Mesenteric fat pad (tissue), 1 donor: Measurements from ENCODE around the gene MECP2. TPM values are rescaled to one million over a fixed set of nuclear protein-coding genes. Genes with fewer than 3 reads are reported as not detected.

ENCODE experiments used
- DNase-seq: peaks from one replicate; pipeline ENCODE4 v3.0.0-alpha.2; 2020; ENCODE audit warnings: low spot score
- total RNA-seq: library from RNA; stranded (reverse); fragmentation: NEBNext Ultra II Directional; extraction: Animal tissue kit (Norgen Biotek cat#: 25700); gene quantifications from one replicate; pipeline ENCODE4 v1.2.1, GENCODE V29; 2021
- donor health status: DM: yes; HTN: yes; CAD: no.

The MECP2 gene
- total RNA-seq, 1 donor from 2014 or later: 65.5 TPM

DNA sequence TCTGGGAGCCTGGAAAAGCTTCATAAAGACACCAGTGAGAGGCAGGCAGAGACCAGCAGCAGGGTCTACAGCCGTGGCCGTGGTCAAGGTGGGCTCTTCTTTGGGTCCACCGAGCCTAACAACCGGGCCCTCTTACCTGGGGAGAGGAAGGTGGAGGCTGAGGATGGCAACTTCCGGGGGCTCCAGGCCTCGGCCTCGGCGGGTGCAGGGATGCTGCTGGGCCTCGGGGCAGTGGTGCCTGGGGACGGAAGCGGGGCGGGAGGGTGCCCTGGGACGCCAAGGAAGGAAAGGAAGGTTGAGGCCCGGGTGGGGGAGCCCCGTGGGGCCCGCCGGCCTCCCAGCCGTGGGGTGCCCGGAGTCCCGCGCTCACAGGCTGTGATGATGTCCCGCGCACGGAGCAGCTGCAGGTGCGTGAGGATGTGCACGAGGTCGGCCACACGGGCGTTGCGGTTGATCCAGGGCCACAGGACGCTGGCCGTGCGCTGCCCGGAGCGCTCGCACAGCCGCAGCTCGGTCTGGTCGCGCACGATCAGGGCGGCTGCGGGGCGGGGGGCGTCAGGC is 78.4 kb downstream of the MECP2 start:
- no peak for DNase-seq

DNA sequence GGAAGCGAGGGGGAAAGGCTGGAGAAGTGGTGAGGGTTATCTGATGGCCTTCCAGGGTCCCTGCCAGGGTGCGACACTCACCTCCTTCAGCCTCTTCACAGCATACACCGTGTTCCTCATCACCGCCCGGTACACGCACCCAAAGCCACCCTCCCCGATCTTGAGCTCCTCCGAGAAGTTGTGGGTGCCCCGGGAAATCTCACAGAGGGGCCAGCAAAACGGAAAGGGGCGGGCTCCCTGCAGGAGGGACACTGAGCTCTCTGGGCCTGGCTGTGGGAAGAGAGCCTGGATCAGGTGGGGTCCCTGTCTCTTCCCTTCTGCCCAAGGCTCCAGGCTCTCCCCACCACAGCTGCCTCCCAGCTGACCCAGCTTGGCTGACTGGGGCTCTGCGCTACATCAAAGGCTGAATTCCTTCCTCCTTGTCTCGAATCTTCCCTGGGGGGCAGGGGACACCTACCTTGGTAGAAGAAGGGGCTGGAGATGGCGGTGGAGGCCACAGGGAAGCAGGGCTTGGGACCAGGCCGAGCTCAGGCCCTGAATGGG is 78.9 kb downstream of the MECP2 start:
- DNase-seq: no peak

DNA sequence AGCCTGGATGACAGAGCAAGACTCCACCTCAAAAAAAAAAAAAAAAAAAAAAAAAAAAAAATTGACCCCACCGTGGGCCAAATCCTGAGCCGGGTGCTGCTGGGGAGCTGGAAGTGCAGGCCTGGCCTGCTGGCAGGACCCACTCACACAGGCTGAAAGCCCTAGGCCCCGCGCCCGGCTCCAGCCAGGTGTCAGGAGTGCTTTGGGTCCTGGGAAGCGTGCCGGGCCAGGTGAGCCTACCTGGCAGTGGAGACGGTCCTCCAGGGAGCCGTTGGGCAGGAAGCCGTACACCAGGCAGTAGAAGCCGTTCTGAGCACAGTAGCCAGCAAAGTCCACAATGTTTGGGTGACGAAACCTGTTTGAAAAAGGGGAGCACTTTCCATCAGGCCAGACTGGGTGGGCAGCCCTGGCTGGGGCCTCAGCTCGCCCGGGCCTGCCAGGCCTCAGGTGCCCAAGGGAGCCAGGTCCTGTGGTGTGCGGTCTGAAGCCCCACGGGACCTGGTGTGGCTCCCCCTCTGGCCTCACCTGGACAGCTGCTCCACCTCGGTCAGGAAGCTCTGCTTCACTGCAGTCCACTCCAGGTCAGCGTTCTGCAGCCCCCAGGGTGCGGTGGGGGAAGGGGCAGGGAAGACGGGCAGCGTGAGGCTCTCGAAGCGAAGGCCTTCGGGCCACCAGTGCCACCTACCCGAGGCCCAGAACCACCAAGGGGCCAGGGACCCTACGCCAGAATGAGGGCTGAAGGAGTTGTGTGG is 79.6 kb downstream of the MECP2 start:
- no peak for DNase-seq

DNA sequence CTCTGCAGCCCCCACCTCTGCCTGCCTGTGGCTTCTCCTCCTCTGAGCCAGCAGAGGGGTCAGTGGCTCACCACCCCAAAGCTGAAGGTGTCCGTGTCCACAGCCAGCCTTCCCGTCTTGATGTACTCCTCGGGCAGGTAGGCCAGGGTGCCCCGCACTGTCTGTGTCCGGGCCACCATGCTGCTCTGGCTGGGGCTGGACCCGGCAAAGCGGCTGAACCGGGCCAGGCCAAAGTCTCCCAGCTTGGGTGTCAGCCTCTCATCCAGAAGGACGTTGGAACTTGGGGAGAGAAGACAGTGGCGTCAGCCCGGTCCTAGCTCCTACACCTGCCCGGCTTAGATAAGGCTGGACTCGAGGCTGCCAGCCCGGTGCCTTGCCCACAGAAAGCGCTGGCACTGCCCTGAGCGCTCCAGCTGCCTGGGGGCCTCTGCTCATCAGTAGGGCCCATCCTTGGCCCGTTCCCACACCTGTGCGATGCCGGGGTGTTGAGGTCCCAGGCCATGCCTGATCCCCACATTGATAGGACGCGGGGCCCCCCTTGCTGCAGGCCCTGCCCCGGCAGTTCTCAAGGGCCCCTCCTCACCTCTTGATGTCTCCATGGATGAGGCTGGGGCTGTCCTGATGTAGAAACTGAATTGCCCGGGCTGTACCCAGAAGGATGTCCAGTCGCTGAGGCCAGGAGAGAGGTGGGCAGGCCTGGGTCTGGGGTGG is 81.0 kb downstream of the MECP2 start:
- no peak for DNase-seq

DNA sequence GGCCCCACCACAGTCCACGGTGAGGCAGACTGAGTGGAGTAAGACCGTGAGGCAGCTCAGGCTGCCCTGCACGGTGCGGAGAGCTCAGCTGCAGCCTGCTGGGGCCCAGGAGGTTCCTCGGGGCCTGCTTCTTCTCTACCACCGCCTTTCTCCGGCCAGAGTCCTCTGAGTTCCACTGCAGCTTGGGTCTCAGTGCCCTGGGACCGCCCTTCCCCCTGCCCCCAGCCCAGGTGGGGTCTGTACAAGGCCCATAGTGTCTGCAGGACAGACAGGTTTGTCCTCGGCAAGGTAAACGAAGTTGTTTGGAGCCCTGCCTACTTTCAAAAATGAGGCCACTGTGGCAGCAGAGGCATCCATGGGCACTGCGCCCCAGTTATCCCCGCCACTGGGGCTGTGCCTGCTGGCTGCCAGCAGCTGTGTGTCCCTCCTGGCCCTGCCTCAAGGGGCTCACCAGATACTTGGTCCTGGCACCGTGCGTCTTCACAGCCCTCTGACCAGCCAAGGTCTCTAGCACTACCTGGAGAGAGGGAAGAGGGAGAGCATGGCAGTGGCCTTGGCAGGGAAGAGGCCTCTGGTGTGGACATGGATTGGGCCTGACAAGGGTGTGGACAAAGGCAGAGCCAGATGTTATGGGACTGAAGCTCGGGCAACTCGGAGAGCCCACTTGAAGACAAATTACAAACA is 81.8 kb downstream of the MECP2 start:
- DNase-seq: no peak

DNA sequence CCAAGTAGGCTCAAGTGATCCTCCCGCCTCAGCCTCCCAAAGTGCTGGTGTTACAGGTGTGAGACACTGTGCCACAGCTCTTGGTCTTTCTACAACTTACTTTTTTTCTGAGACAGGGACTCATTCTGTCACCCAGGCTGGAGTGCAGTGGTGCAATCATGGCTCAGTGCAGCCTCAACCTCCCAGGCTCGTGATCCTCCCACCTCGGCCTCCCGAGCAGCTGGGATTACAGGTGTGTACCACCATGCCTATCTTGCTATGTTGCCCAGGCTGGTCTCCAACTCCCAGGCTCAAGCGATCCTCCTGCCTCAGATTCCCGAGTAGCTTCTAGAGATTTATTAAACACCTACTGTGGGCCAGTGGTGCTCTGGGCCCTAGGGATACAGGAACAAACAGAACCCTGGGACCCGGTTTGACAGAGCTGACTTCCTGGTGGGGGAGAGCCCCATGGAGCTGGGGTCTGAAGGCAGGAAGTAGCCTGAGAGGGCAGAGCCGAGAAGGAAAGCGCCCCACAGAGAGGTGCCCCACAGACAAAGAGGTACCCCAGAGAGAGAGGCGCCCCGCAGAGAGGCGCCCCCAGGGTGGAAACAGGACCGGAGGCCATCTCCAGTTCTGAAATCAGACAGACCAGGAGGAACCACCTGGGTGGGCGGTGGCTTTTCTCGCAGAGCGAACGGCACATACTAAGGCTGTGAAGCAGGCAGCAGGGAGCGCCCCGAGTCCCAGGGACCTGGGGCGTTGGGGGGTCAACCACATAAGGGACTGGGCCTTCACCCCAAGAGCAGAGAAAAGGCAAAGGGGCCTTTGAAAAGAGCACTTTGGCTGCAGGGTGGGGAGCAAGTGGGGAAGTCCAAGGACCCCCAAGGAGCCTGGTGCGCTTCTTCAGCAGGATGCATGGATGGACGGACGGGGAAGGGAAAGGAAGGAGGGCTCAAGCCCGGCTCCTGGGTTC is 82.8 kb downstream of the MECP2 start:
- DNase-seq: no peak

DNA sequence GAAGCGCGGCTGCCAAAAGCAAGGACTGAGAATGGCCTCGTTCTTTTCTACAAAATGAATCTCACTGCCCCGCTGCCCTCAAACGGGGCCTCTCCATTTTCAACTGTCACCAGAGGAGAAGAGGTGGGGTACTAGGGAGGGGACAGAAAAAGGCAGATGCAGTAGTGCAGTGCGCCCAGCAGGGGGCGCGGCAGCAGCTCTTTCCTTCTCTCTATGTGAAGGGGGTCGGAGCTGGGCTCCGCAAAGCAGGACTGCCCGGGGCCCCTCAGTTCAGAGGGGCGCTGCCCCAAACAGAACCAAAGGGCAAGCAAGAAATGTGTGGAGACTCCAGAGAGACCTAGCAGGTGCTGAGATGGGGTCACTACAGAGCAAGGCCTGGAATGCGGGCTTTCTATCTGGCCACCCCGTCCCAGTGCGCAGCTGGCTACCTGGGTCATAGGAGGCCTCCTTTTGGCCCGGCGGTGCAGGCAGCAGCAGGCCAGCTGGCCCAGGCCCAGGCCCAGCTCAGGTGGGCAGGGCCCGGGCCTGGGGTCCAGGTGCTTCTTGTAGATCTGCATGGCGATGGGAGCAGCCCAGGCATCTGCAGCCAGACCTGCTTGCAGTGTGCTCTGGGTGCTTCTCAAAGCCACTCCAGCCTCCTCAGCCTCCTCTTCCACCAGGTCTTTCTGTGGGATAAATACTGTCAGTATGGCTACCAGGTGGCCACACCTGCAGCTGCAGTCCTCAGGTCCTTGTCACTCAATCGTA is 83.7 kb downstream of the MECP2 start:
- DNase-seq: no peak

DNA sequence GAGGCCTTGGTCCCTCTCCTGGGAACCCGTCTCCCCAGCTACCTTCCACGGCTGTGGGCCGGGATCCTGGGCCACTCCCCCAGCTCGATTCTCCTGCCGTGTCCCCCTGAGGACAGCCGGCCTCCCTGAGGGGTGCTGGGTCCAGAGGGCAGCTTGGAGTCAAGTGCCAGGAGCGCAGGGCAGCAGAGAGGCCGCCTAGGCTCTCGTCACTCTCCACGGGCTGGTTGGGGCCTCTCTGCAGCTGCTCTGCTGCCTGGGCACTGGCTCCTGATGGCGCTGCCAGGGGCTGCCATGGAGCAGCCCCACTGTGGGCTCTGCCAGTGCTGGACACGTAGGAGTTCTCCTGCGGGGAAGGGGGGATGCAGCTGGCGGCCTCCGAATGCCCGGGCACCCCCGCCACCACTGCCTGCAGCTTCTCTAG is 84.5 kb downstream of the MECP2 start:
- no peak for DNase-seq

DNA sequence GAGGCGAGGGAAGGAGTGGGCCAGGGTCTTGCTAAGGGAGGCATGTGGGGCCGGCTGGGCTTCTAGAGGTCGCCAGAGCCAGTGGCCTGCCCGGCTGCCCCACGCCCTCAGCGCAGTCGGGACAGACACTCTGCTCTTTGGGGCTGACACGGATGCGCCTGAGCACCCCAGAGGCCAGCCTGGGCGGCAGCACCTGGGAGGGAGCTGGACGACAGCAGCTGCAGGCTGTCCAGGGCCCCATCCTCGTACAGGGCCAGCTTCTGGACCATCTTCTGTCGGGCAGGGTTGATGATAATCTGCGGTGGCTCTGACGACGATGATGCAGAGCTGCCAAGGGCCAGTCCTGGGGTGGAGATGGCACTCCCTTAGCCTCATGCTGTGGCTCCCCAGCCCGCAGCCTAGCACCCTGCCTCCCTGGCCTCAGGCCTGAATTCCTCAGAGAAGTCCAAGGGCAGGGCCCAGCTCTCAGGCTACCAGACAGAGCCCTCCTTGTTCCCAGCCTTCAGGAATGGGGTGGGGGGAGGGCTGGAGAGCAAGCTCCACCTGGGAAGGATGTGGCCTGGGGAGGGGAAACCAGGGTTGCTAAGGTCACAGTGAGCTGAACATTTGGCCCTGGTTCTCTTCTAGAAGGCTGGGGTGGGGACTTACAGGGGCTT is 85.1 kb downstream of the MECP2 start:
- DNase-seq: no peak

DNA sequence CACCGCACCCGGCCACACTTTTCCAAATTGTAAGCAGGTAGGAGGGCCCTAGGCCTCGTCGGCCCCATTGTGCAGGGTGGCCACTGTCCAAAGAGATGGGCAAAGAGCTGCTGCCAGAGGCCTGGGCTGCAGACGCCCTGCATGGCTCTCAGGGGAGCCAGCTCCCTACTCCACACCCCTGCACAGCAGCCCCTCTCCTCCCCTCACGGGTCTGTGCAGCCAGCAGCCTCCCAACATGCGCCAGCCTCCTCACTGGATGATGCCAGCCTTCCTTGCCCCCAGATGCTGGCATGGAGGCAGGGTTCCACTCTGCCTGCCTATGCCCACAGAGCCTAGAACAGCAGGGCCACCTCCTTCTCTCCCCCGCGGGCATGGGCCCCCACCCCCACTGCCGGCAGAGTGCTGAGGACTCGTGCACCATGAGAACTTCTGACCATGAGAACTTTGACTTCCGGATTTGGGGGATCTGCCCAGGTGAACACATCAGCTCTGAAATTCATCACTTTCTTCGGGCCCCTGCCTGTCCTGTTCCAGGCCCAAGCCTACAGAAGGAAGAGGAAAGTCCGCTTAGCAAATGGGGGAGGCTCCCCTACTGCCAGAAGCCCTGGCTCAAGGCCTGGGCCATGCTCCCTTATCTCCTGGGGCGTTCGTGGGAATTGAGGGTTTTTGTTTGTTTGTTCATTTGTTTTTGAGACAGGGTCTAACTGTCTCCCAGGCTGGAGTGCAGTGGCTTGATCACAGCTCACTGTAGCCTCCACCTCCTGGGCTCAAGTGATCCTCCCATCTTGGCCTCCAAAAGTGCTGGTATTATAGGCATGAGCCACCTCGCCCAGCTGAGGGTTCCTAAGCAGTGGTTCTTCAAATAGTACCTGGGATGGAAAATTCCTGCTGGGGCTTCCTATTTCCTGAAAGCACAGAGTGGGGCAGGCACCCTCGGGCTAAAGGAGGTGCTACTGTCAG is 85.9 kb downstream of the MECP2 start:
- DNase-seq: no peak

DNA sequence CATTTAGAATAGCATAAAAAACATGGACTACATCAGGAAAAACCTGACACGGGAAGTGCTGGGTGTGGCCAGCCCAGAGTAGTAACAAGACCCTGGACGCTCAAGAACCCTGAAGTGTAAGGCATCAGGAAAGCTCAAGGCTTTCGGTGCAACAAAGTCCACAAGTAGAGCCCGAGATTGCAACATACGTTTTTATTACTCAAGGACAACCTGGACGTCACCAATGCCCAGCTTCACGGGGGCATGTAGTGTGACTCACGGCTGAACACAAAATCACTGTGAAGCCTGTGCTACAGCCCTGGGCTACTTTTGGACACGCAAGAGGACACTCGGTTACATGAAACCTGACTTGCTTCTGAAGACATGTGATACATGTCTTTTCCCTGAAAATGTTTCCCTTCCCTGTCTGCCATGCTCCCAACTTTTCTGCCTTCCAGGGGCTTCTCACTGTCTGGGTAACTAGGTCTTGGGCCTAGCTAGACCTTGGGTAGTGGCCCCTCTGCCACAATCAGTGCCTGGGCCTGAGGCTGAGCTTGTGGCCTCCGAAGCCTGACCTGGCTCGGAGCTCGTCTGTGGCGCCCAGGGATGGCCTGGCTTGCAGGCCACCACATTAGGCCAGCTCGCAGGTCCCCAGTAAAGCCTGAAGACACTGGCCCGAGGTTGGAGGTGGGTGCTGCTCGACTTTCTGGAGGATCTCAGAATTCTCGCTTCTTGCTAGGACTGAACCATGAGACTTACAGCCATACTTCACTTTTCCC is 87.0 kb downstream of the MECP2 start:
- no peak for DNase-seq

DNA sequence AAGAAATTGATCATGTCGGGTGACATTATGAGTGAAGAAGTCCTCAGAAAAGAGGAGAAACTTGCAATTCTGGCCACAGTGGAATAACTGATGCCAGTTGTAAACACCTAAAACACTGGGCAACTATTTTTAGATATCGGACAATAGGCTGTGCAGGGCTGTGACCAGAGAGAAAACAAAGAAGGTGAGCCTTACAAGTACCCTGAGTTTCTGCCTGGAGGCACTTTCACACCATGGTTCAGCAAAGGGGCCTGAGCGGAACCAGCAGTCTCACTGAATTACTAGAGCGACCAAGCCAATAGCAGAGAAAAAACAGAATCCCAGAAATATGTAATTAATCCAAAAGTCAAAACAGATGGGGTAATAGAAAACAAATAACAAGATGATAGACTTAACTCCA is 89.0 kb downstream of the MECP2 start:
- DNase-seq: no peak

DNA sequence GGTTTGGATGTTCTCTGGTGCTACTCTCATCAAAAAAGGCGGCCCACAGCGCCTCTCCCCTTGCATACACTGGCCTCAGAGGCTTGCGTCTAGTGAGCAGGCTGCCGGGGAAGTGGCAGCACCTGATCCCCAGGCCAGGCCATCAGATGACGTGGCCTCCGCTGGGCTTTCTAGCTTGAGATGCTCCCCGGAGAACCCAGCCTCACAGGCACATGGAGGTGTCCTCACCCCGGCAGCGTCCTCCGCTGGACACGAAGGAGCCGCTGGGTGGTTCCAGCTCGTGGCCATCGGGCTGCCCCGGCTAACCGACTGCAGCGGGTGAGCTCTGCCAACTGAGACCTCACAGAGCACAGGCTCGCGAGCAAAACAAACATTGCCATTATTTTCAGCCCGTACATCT is 90.6 kb downstream of the MECP2 start:
- no peak for DNase-seq

DNA sequence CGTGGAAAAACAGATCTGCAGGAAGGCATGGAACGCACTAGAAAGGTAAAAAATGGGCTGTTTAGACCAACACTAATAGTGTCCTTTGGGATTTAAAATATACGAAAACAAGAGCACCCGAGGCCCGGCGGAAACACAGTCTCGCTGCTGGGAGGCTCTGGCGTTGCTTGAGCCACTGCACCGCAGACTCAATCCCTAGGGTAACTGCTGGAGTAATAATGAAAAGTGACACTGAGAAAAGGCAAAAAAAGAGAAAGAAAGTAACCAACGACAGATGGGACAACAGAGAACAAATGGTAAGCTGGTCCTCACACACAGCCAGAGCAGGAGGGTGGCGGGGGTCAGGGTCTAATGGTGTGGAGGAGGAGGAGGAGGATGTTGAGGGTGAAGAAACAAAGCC is 93.2 kb downstream of the MECP2 start:
- no peak for DNase-seq

DNA sequence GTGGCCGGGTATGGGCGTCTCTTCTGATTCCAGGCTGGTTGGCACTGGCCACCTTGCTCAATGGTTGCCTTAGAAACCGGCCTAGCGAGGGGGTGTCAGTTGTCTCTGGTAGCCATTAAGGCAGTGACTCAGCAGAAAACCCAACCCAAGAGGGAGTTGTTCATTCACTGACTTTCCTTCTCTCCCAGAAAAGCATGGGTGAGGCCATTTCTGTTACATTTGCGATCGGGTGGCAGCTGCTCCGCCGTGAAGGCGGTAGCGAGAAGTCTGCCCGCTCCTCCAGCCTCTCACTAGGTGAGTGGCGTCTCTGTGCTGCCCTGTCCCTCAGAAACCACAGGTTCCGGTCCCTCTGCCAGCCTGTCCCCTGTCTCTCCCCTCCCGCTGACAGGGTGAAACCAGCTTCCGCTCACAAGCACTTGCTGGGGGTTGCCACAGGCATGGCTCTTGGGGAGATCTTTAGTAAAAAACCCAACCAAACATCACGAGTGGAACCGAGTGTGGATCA is 95.2 kb downstream of the MECP2 start:
- no peak for DNase-seq

DNA sequence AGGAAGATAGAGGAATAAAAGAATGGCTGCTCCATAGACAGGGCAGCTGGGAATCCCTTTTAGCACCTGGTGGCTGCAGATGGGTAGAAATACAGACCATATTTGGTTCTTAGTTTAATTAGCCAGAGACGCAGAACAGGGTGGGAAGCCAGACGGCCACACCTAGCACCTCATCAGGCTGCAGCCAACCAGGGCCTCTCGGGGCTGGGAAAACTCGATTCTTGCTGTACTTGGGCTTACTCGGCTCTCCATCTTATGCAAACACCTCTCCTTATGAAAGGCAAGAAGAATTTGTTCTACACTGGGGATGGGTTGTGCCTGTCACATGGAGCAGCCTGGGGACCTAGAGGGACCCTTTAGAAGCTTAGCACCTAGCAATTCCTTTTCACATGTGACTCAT is 97.5 kb downstream of the MECP2 start:
- DNase-seq: no peak

DNA sequence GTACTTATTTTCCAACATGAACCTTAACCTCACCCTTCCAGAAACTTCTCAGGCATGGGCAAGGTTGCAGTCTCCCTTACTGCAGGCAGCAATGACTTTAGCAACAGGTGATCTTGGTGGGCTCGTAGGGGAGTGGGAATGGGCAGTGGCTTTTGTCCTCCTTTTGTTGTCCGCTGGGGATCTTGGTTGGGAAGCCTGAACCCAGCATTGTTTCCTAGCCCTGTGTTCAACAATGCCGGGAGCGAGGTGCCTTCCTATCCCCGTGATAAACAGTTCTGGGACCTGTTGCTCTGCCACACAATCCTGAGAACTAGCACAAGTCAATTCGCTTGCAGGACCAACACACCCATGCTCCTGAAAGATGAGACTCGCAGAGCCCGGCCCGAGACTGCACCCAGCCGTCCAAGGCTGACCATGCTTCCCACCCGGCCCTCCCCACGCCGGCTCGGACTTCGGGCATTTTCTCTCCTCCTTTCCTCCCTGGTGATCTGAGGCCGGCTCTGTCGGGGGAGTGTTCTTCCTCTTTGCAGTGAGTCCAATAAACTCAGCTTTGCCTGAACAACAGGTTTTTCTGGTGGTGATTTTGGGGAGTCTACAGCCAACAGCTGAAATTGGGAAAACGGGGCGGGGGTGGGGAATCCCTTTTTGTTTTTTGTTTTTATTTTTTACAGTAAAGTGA is 98.0 kb downstream of the MECP2 start:
- no peak for DNase-seq
